ENCODE results near the gene FLT4. TPM values are rescaled to one million over a fixed set of nuclear protein-coding genes. Genes with fewer than 3 reads are reported as not detected.

Gene FLT4
- total and polyA plus RNA-seq, 5 donors from 2014 or later = 1.2 to 4.0 (median 2.4) TPM

DNA sequence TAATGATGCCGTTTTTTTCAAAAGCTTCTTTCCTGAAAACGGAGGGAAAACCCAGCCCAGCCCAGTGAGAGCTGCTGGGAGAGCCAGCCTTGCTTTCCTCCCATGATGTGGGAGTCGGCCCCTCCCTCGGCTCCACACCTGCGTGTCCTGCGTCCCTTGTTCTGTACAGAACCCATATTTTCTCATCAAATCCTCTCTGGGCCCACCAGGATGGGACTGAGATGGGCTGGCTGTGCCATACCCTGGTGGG is 8.9 kb downstream of the FLT4 start:
- no peaks in the 10 kb centered on the region for H3K27me3 Mint-ChIP-seq
- no peak overlapping the region for H3K27ac Mint-ChIP-seq
- Histone ChIP-seq H3K4me3 (ENCODE audit: low read depth, low read length) (no peak overlapping the region), H3K9me3 (ENCODE audit: control insufficient read depth in 2 of 2, low read length in 2 of 2) (no peaks in the 10 kb centered on the region), H3K4me1 (ENCODE audit: control insufficient read depth, insufficient read depth, low read length, poor library complexity, severe bottlenecking) (no peaks in the 10 kb centered on the region), H3K27ac (ENCODE audit: insufficient read depth, low read length, poor library complexity, severe bottlenecking) (no peak overlapping the region), H3K27me3 (ENCODE audit: control insufficient read depth, insufficient read depth, low read length) (no peaks in the 10 kb centered on the region), H3K36me3 (ENCODE audit: control insufficient read depth, insufficient read depth, low read length) (no peaks in the 10 kb centered on the region)
- no peak overlapping the region for H3K4me3 Mint-ChIP-seq
- DNase-seq (no peak), ATAC-seq (ENCODE audit: low read depth in 2 of 2) (no peak)
- peaks cover 0 to 16% (median 4%) of the 10 kb centered on the region in 4 donors for H3K4me1 Mint-ChIP-seq
- peaks cover 7% of the 10 kb centered on the region for H3K36me3 Mint-ChIP-seq
- peaks cover 0 to 1% (median 0%) of the 10 kb centered on the region in 7 donors for H3K9me3 Mint-ChIP-seq

DNA sequence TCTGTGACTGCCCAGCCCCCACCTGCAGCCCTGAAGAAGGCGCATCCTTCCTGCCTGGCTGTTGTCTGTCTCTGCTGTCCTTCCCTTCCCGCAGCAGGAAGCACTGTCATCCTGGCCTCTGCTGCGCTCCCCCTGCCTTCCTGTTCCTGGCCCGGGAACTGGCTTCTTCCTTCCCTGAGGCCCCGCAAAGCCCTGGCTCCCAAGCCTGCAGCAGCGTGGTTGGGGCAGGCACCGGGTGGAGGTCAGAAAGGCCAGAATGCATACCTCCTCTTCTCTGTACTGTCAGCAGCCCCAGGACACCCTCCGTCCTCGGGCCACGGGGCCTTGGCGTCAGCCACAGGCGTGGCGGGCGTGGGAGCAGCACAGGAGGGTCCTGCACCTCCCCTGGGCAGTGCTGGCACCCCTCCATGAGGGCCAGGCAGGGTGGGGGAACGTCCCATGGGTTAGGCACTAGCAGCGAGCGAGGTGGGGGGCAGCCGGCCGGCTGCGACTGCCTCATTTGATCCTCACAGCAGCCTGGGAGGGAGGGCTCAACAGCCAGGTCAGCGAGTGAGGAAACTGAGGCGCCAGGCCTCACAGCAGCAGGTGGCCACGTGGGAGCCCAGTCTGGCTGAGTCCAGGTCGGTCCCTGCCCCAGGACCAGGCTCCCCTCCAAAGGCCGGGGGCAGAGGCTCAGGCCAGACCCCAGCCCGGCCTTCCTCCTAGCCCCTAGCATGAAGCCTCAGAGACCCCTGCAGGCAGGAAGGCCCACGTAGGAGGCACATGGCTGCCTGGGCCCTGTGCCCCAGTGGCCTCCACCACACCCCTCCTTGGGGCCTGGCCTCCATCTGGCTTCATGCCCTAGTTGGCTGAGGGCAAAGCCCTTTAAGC is 9.4 kb downstream of the FLT4 start:
- ATAC-seq (ENCODE audit: low read depth in 2 of 2) (no peak), DNase-seq (no peak)
- no peaks in the 10 kb centered on the region for H3K9me3 ChIP-seq (ENCODE audit: control insufficient read depth in 2 of 2, low read length in 2 of 2)
- no peak overlapping the region for H3K4me3 Mint-ChIP-seq
- no peaks in the 10 kb centered on the region for H3K36me3 ChIP-seq (ENCODE audit: control insufficient read depth, insufficient read depth, low read length)
- no peaks in the 10 kb centered on the region for H3K27me3 Mint-ChIP-seq
- H3K27ac ChIP-seq (ENCODE audit: insufficient read depth, low read length, poor library complexity, severe bottlenecking) = no peak overlapping the region
- H3K9me3 Mint-ChIP-seq = peaks cover 0 to 1% (median 0%) of the 10 kb centered on the region in 7 donors
- no peaks in the 10 kb centered on the region for H3K27me3 ChIP-seq (ENCODE audit: control insufficient read depth, insufficient read depth, low read length)
- H3K27ac Mint-ChIP-seq = no peak overlapping the region
- H3K4me1 Mint-ChIP-seq = peaks cover 0 to 16% (median 4%) of the 10 kb centered on the region in 4 donors
- peaks cover 7% of the 10 kb centered on the region for H3K36me3 Mint-ChIP-seq
- no peaks in the 10 kb centered on the region for H3K4me1 ChIP-seq (ENCODE audit: control insufficient read depth, insufficient read depth, low read length, poor library complexity, severe bottlenecking)
- H3K4me3 ChIP-seq (ENCODE audit: low read depth, low read length) = no peak overlapping the region

DNA sequence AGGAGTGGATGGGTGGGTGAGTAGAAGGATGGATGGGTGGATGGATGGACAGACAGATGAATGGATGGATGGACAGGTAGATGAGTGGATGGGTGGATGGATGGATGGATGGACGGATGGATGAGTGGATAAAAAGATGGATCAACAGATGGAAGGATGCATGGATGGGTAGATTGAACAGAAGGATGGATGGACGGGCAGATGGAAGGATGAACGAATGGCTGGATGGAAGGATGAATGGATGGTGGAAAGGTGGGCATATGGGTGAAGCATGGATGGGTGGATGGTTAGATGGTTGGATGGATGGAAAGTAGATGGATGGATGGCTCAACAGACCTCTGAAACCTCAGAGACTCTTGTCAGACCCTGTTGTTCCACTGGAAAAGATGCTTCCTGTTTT is 10.1 kb downstream of the FLT4 start:
- H3K36me3 Mint-ChIP-seq = peaks cover 7% of the 10 kb centered on the region

DNA sequence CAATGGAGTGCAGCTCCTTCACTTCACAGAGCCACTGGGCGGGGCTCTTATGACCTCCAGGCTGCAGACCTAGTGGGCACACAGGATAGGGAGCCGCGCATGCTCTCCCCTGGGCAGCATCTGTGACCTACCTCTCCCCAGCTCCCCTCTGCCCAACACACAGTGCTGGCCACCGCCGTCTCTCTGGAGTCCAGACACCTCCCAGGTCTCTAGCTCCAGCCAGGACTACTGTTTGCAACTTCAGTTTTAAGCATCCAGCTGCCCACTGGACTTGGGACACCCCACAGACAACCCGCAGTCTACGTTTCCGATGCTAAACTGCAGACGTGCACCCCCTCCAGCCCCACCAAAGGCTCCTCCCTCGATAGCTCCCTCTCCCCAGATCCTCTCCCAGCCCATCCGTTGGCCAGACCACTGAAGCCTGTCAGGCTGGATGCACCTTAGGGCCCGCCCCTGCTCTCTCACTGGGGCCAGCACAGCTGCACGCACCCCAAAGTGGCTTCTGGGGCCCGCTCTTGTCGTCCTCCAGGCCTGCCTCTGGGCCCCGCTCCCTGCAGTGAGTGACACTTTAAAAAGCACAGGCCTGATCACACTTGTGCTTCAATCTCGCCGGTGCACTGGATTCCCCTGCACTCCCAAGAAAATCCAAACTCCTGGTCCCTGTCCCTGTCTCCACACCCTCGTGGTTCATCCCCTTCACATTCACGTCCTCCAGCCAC is 11.3 kb downstream of the FLT4 start:
- H3K4me3 Mint-ChIP-seq = no peak overlapping the region
- Histone ChIP-seq H3K9me3 (ENCODE audit: control insufficient read depth in 2 of 2, low read length in 2 of 2) (no peaks in the 10 kb centered on the region), H3K4me1 (ENCODE audit: control insufficient read depth, insufficient read depth, low read length, poor library complexity, severe bottlenecking) (no peaks in the 10 kb centered on the region), H3K4me3 (ENCODE audit: low read depth, low read length) (no peak overlapping the region), H3K27ac (ENCODE audit: insufficient read depth, low read length, poor library complexity, severe bottlenecking) (no peak overlapping the region), H3K36me3 (ENCODE audit: control insufficient read depth, insufficient read depth, low read length) (no peaks in the 10 kb centered on the region), H3K27me3 (ENCODE audit: control insufficient read depth, insufficient read depth, low read length) (no peaks in the 10 kb centered on the region)
- H3K4me1 Mint-ChIP-seq = peaks cover 0 to 19% (median 4%) of the 10 kb centered on the region in 4 donors
- H3K36me3 Mint-ChIP-seq = peaks cover 7% of the 10 kb centered on the region
- DNase-seq (no peak), ATAC-seq (ENCODE audit: low read depth in 2 of 2) (no peak)
- no peaks in the 10 kb centered on the region for H3K27me3 Mint-ChIP-seq
- peak overlapping the region in 1 of 3 donors; percentile 96 for H3K27ac Mint-ChIP-seq
- peaks cover 0 to 4% (median 0%) of the 10 kb centered on the region in 7 donors for H3K9me3 Mint-ChIP-seq

More for the DNA sequence above, 10.1 kb downstream of the FLT4 start:
- Histone ChIP-seq H3K27ac (ENCODE audit: insufficient read depth, low read length, poor library complexity, severe bottlenecking) (no peak overlapping the region), H3K36me3 (ENCODE audit: control insufficient read depth, insufficient read depth, low read length) (no peaks in the 10 kb centered on the region), H3K9me3 (ENCODE audit: control insufficient read depth in 2 of 2, low read length in 2 of 2) (no peaks in the 10 kb centered on the region), H3K4me3 (ENCODE audit: low read depth, low read length) (no peak overlapping the region), H3K4me1 (ENCODE audit: control insufficient read depth, insufficient read depth, low read length, poor library complexity, severe bottlenecking) (no peaks in the 10 kb centered on the region), H3K27me3 (ENCODE audit: control insufficient read depth, insufficient read depth, low read length) (no peaks in the 10 kb centered on the region)
- ATAC-seq (ENCODE audit: low read depth in 2 of 2) = no peak
- no peak overlapping the region for H3K4me3 Mint-ChIP-seq
- peaks cover 0 to 16% (median 4%) of the 10 kb centered on the region in 4 donors for H3K4me1 Mint-ChIP-seq
- DNase-seq = no peak
- H3K27me3 Mint-ChIP-seq = no peaks in the 10 kb centered on the region
- no peak overlapping the region for H3K27ac Mint-ChIP-seq
- H3K9me3 Mint-ChIP-seq = peaks cover 0 to 2% (median 0%) of the 10 kb centered on the region in 7 donors

DNA sequence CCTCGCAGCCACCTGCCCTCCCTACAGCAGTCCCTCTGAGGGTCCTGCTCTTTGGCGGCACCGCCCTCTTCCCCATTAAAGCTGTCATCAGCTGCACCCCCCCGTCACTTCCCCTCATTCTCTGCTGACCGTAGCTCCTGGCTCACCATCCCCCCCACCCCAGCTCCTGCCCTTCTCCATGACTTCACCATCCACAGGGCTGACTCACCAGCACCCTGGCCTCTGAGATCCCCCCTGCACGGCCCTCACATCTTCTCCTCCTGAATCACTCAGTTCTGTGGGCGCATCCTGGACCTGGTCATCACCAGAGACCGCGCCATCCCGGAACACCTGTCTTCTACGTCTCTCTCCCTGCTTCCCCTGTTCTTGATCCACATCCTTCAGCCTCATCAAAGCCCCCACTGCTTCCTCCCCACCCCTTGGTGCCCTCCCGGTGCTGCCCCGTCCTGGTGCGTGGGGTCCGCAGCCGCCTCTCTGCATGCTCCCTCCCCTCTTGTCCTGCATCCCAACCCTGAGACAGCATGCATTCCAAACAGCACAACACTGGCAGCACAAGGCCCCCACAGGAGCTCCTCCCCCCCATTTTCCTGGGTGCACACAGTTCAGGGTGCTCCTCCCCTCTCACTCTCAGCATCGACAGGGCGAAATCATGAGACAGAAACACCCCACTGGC is 12.9 kb downstream of the FLT4 start:
- no peak for DNase-seq
- Histone ChIP-seq H3K4me3 (ENCODE audit: low read depth, low read length) (no peak overlapping the region), H3K27ac (ENCODE audit: insufficient read depth, low read length, poor library complexity, severe bottlenecking) (no peak overlapping the region), H3K36me3 (ENCODE audit: control insufficient read depth, insufficient read depth, low read length) (no peaks in the 10 kb centered on the region), H3K27me3 (ENCODE audit: control insufficient read depth, insufficient read depth, low read length) (no peaks in the 10 kb centered on the region), H3K4me1 (ENCODE audit: control insufficient read depth, insufficient read depth, low read length, poor library complexity, severe bottlenecking) (no peaks in the 10 kb centered on the region), H3K9me3 (ENCODE audit: control insufficient read depth in 2 of 2, low read length in 2 of 2) (no peaks in the 10 kb centered on the region)
- no peak overlapping the region for H3K4me3 Mint-ChIP-seq
- peaks cover 7% of the 10 kb centered on the region for H3K36me3 Mint-ChIP-seq
- H3K9me3 Mint-ChIP-seq = peaks cover 0 to 4% (median 0%) of the 10 kb centered on the region in 7 donors
- H3K4me1 Mint-ChIP-seq = peaks cover 0 to 13% (median 4%) of the 10 kb centered on the region in 4 donors
- peak overlapping the region in 1 of 3 donors; percentile 23 for H3K27ac Mint-ChIP-seq
- H3K27me3 Mint-ChIP-seq = no peaks in the 10 kb centered on the region
- no peak for ATAC-seq (ENCODE audit: low read depth in 2 of 2)

DNA sequence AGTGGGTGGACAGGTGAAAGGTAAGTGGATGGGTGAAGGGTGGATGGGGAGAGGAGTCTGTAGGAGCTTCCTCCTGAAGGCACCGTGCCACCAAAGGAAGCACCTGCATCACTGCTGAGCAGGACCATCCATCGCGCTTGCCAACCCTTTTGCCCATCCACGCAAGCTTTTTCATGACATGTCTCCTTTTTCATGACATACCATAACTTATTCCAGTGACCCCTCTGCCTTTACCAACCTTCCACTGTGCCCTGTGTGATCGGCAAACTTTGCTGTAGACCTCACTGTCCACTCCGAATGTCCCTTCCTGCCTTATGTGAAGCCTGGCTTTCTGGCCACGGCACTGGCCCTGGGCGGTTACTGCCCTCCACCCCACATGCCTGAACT is 13.4 kb downstream of the FLT4 start:
- no peak for DNase-seq
- H3K27me3 ChIP-seq (ENCODE audit: control insufficient read depth, insufficient read depth, low read length) = no peaks in the 10 kb centered on the region
- Mint-ChIP-seq H3K9me3 (peaks cover 0 to 4% (median 0%) of the 10 kb centered on the region in 7 donors), H3K36me3 (peaks cover 7% of the 10 kb centered on the region), H3K4me3 (no peak overlapping the region), H3K27ac (no peak overlapping the region), H3K4me1 (peaks cover 0 to 13% (median 4%) of the 10 kb centered on the region in 4 donors), H3K27me3 (no peaks in the 10 kb centered on the region)
- H3K36me3 ChIP-seq (ENCODE audit: control insufficient read depth, insufficient read depth, low read length) = no peaks in the 10 kb centered on the region
- no peaks in the 10 kb centered on the region for H3K4me1 ChIP-seq (ENCODE audit: control insufficient read depth, insufficient read depth, low read length, poor library complexity, severe bottlenecking)
- H3K27ac ChIP-seq (ENCODE audit: insufficient read depth, low read length, poor library complexity, severe bottlenecking) = no peak overlapping the region
- no peak for ATAC-seq (ENCODE audit: low read depth in 2 of 2)
- no peak overlapping the region for H3K4me3 ChIP-seq (ENCODE audit: low read depth, low read length)
- H3K9me3 ChIP-seq (ENCODE audit: control insufficient read depth in 2 of 2, low read length in 2 of 2) = no peaks in the 10 kb centered on the region

DNA sequence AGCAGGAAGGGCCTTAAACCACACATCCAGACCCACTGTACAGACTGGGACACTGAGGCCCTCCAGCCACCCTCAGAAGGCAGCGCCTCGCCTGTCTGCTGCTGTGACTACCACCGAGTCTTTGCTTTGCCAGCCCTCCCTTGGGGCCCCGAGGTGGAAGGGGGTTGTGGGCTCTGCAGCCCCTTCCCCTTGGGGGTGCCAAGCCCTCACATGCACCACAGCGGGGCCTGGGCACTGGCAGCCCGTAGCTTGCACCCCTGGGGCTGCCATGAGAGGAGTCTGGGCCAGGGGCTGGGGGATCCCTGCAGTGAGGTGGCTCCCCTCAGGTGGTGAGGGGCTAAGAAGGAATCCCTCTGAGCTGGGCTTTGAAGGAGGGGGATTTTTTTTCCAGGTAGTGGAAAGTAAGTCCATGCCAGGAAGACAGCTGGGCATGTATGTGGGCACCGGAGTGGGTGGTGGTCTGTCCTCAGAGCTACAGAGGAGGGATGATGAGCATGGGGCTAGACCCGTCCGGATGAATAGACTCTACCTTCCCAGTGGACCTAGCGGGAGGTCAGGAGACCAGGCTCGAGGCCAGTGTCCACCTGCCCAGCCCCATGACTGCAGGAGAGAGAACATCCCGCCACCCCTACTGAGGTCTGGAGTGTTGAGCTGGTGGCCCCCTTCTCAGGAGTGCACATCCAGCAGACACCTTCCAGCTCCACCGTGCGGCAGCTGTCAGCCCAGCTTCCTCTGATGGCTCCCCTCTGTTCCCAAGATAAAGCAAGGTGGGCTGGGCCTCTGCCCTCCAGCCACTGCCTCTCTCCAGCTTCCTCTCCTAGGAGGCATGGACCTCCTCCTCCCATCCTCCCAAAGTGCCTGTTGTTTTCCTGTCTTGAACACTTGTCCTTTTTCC is 15.9 kb downstream of the FLT4 start:
- no peaks in the 10 kb centered on the region for H3K27me3 Mint-ChIP-seq

More for the DNA sequence above, 15.9 kb downstream of the FLT4 start:
- DNase-seq = no peak
- H3K4me1 ChIP-seq (ENCODE audit: control insufficient read depth, insufficient read depth, low read length, poor library complexity, severe bottlenecking) = no peaks in the 10 kb centered on the region
- H3K27ac ChIP-seq (ENCODE audit: insufficient read depth, low read length, poor library complexity, severe bottlenecking) = no peak overlapping the region
- Mint-ChIP-seq H3K4me1 (peaks cover 0 to 9% (median 2%) of the 10 kb centered on the region in 4 donors), H3K4me3 (no peak overlapping the region), H3K27ac (peak overlapping the region in 1 of 3 donors; percentile 20), H3K36me3 (peaks cover 4% of the 10 kb centered on the region), H3K9me3 (peaks cover 0 to 4% (median 0%) of the 10 kb centered on the region in 7 donors)
- no peaks in the 10 kb centered on the region for H3K9me3 ChIP-seq (ENCODE audit: control insufficient read depth in 2 of 2, low read length in 2 of 2)
- H3K36me3 ChIP-seq (ENCODE audit: control insufficient read depth, insufficient read depth, low read length) = no peaks in the 10 kb centered on the region
- no peaks in the 10 kb centered on the region for H3K27me3 ChIP-seq (ENCODE audit: control insufficient read depth, insufficient read depth, low read length)
- no peak overlapping the region for H3K4me3 ChIP-seq (ENCODE audit: low read depth, low read length)
- no peak for ATAC-seq (ENCODE audit: low read depth in 2 of 2)
